Esophagus squamous epithelium (tissue), 5 donors: ENCODE data around the gene MLLT10. TPM values are rescaled to one million over a fixed set of nuclear protein-coding genes. Genes with fewer than 3 reads are reported as not detected.
A peak's percentile ranks its signal among the peaks of the same experiment; 100 is the strongest.

Experiments used
- DNase-seq: peaks from one replicate; lab custom pipeline; 2025; lab: John Stamatoyannopoulos, UW
- H3K27ac ChIP-seq, 4 donors: fragments of 200-600 bp; sonication (generic); one replicate each; pipeline ENCODE4 v1.5.1; 2016 to 2019; ENCODE audit warnings: mild to moderate bottlenecking in 1 of 4
- H3K27me3 ChIP-seq, 4 donors: fragments of 200-600 bp; sonication (generic); 1 replicate in 3 of 4; 2 replicates in 1 of 4; pipeline versions ENCODE4 v1.5.1 to v1.6.0; 2017 to 2021; ENCODE audit warnings: antibody characterized with exemption in 1 of 4
- H3K36me3 ChIP-seq, 3 donors: fragments of 200-600 bp; sonication (generic); one replicate each; pipeline ENCODE4 v1.5.1; 2016 to 2019
- H3K4me1 ChIP-seq, 3 donors: fragments of 200-600 bp; sonication (generic); one replicate each; pipeline ENCODE4 v1.5.1; 2017 to 2019
- H3K4me3 ChIP-seq, 4 donors: fragments of 200-600 bp; sonication (generic); 1 replicate in 3 of 4; 2 replicates in 1 of 4; pipeline ENCODE4 v1.5.1; 2016 to 2019; ENCODE audit warnings: mild to moderate bottlenecking in 2 of 4, moderate library complexity in 1 of 4
- H3K9me3 ChIP-seq, 3 donors: fragments of 200-600 bp; sonication (generic); one replicate each; pipeline ENCODE4 v1.5.1; 2016 to 2019
- CTCF ChIP-seq, 6 experiments: fragments of 450-650 bp in 4 of 6; fragments of 200-600 bp in 2 of 6; sonication (generic) in 2 of 6; IDR thresholded peaks; one replicate each; pipeline ENCODE4 v1.5.1; 2016 to 2019; ENCODE audit warnings: antibody characterized with exemption in 6 of 6, mild to moderate bottlenecking in 4 of 6, moderate library complexity in 4 of 6
- POLR2A ChIP-seq, 4 donors: fragments of 450-650 bp; IDR thresholded peaks; one replicate each; pipeline ENCODE4 v1.6.1; 2017; ENCODE audit warnings: antibody characterized with exemption in 4 of 4, mild to moderate bottlenecking in 4 of 4, moderate library complexity in 3 of 4
- WGBS, 2 donors: methylation state at CpG; one replicate each; pipeline ENCODE4 v1.1.5; 2018; 5-methylcytosine and 5-hydroxymethylcytosine counted together
- intact Hi-C: fragments of 100-400 bp; cut with DNase I; formaldehyde crosslinking; loops from one replicate; pipeline ENCODE4 v1.15.0; 2022
- total RNA-seq, 4 donors: library from RNA; depleted of rRNA; stranded (reverse); fragments of >200 nt; gene quantifications; one replicate each; pipeline ENCODE4 v1.1.0, GENCODE V29; 2016
- donor health status: DM: yes; HTN: yes; CAD: no.

The MLLT10 gene
- total RNA-seq, 4 donors from 2014 or later = 22.7 to 49.6 (median 32.4) TPM

GRCh38 chr10:21527598-21528235, 6.3 kb upstream of the MLLT10 start:
- intact Hi-C loops = no loop called here
- Histone ChIP-seq H3K4me1 (peaks cover 5 to 73% (median 15%) of the 10 kb centered on the region in 3 donors), H3K4me3 (peak overlapping the region; percentile 64 to 85 (median 80)), H3K36me3 (no peaks in the 10 kb centered on the region), H3K27me3 (no peaks in the 10 kb centered on the region), H3K9me3 (no peaks in the 10 kb centered on the region), H3K27ac (peak overlapping the region; percentile 97 to 100 (median 100))
- DNase-seq = no peak
- WGBS, 2 donors = 4 to 6% methylated on average over 18 of the region's 18 CpGs
- no peak for TF ChIP-seq POLR2A (IDR thresholded peaks at IDR 0.05)
- no peak for TF ChIP-seq CTCF (IDR thresholded peaks at IDR 0.05)

- Histone ChIP-seq H3K9me3 (no peaks in the 10 kb centered on the region), H3K4me1 (peaks cover 5 to 72% (median 17%) of the 10 kb centered on the region in 3 donors), H3K36me3 (no peaks in the 10 kb centered on the region), H3K27me3 (no peaks in the 10 kb centered on the region), H3K27ac (peak overlapping the region; percentile 97 to 100 (median 100)), H3K4me3 (peak overlapping the region; percentile 64 to 85 (median 80))
- 27 to 34% methylated on average over 8 of the region's 8 CpGs for WGBS, 2 donors
- TF ChIP-seq POLR2A (IDR thresholded peaks at IDR 0.05) (no peak), CTCF (IDR thresholded peaks at IDR 0.05) (no peak)
- DNase-seq = no peak
- intact Hi-C loops = no loop called here
Observed at GRCh38 chr10:21528236-21529031, 5.6 kb upstream of the MLLT10 start.

GRCh38 chr10:21529032-21529910, 4.8 kb upstream of the MLLT10 start:
- H3K27me3 ChIP-seq = no peaks in the 10 kb centered on the region
- intact Hi-C loops = no loop called here

GRCh38 chr10:21530168-21530567, 3.9 kb upstream of the MLLT10 start:
- intact Hi-C loops = loop anchor here (10.0 kb wide), 1 partner anchor 195 kb away; no protein-coding TSS in a partner anchor
- Histone ChIP-seq H3K27ac (peak overlapping the region in 2 of 4 donors; percentile 97 to 100), H3K4me1 (peaks cover 2 to 56% (median 15%) of the 10 kb centered on the region in 3 donors), H3K4me3 (no peak overlapping the region), H3K36me3 (no peaks in the 10 kb centered on the region), H3K9me3 (no peaks in the 10 kb centered on the region), H3K27me3 (no peaks in the 10 kb centered on the region)
- DNase-seq = no peak
- 74 to 79% methylated on average over 1 of the region's 1 CpG for WGBS, 2 donors
- no peak for TF ChIP-seq POLR2A (IDR thresholded peaks at IDR 0.05)
- TF ChIP-seq CTCF (IDR thresholded peaks at IDR 0.05) = no peak

More at GRCh38 chr10:21529032-21529910, 4.8 kb upstream of the MLLT10 start:
- Histone ChIP-seq H3K4me1 (peaks cover 0 to 63% (median 15%) of the 10 kb centered on the region in 3 donors), H3K36me3 (no peaks in the 10 kb centered on the region), H3K27ac (peak overlapping the region; percentile 97 to 100 (median 100)), H3K4me3 (peak overlapping the region in 3 of 4 donors; percentile 76 to 85 (median 85)), H3K9me3 (no peaks in the 10 kb centered on the region)
- DNase-seq = no peak
- TF ChIP-seq POLR2A (IDR thresholded peaks at IDR 0.05) = no peak
- no peak for TF ChIP-seq CTCF (IDR thresholded peaks at IDR 0.05)
- 45 to 53% methylated on average over 9 of the region's 9 CpGs for WGBS, 2 donors
